Skin of body (tissue), 2 donors: ENCODE measurements around the gene CACNG6. TPM values are rescaled to one million over a fixed set of nuclear protein-coding genes. Genes with fewer than 3 reads are reported as not detected.
"Not testable (repeated sequence)": the region's sequence is repeated elsewhere in the genome, so short reads cannot be mapped to it uniquely, and the experiment has no call there.

ENCODE experiments used
- DNase-seq: peaks from one replicate; lab custom pipeline; 2025; lab: John Stamatoyannopoulos, UW
- total RNA-seq: library from RNA; depleted of rRNA; stranded (reverse); fragments of >200 nt; gene quantifications from one replicate; pipeline ENCODE4 v1.2.3, GENCODE V29; 2014

Gene CACNG6
- total RNA-seq, 1 donor from 2014 or later, result 0.79 TPM

DNA sequence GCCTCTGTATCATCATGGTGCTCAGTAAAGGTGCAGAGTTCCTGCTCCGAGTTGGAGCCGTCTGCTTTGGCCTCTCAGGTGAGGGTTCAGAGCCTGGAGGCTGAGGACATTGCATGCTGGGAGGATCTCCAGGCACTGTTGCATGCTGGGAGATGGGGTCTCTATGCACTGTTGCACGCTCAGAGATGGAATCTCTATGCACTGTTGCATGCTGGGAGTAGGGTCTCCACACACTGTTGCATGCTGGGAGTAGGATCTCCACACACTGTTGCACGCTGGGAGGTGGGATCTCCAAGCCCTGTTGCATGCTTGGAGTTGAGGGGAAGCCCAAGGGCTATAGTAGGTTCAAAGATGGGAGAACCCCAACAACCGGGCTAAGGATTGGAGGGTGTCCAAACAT is 8.3 kb downstream of the CACNG6 start:
- DNase-seq, result no peak

DNA sequence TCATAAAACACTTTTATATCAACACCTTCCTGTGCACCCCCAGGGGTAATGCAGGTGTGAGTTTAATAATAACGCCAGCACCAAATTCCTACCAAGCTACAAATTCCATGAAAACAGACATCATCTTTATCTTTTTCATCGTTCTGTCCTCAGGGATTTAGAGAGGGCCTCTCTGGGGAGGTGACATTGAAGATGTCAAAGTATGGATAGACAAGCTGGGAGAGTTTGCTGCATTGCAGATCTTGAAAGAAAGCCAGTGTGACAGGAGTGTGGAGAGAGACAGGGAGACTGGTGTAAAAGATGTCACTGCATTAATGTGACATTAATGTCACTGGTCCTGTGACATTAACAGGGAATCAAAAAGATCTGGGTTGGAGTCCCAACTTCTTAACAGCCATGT is 10.1 kb downstream of the CACNG6 start:
- no peak for DNase-seq

DNA sequence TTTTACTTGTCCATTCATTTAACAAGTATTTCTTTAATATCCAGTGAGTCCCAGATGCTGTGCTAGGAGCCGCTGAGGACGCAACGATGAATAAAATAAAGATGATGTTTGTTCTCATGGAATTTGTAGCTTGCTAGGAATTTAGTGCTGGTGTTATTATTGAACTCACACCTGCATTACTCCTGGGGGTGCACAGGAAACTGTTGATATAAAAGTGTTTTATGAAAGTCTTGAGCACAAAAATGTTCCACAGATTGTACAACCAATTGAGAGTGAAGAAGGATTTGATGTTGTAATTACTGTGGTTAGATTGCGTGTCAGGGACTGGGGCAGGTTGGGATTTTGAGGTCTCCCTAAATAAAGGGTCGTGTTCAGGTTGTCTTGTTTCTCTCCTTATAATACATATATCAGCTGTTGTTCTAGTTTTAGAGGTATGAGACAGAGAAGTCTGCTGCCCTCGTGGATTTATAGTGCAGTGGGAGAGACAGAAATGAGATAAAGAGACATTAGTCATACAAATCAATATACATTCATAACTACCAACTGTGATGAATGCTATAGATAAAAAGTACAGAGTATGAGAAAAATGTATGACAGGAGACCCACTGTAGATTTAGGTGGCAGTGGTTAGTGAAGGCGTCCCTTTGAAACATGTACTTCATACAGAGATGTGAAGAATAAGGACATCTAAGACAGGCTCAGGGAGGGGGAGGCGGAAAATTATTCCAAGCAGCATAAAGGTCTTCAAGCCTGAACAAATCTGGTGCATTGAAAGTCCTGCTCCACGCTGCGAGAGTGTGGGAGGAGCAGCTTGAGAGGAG is 11.3 kb downstream of the CACNG6 start:
- no peak for DNase-seq

DNA sequence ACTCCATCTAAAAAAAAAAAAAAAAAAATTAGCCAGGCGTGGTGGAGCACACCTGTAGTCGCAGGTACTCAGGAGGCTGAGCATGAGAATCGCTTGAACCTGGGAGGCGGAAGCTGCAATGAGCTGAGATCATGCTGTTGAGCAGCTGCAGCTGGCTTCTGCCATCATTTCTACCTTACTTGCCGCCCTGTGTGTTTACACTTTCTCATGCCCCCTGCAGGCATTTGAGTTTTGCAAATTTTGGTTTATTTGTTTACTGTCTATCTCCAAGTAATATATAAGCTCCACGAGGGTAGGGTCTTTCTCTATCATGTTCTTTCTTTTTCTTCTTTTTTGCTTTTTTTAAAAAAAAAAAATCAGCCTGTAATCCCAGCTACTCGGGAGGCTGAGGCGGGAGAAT is 18.0 kb downstream of the CACNG6 start:
- no peak for DNase-seq

- DNase-seq, result no peak
Observed at GRCh38 chr19:54010474-54010873, 19.0 kb downstream of the CACNG6 start.

DNA sequence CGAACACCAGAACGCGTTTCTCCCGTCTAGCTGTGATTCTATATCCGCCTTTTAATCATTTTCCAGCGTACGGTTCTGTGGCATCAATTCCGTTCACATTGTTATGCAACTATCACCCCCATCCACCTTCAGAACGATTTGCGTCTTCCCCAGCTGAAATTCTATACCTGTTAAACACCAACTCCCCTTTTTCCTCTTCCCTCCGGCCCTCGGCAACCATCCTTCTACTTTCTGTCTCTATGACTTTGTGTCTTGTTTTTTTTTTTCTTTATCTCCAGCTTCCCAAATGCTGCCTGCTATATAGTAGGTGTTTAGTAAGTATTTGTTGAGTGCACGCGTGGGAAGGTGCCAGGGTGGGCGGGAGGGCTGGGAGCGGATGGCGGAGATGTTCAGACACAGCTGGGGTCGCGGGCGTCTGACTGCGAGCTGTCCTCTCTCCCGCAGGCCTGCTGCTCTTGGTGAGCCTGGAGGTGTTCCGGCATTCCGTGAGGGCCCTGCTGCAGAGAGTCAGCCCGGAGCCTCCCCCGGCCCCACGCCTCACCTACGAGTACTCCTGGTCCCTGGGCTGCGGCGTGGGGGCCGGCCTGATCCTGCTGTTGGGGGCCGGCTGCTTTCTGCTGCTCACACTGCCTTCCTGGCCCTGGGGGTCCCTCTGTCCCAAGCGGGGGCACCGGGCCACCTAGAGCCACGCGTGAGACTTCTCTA is 20.2 kb downstream of the CACNG6 start:
- no peak for DNase-seq

DNA sequence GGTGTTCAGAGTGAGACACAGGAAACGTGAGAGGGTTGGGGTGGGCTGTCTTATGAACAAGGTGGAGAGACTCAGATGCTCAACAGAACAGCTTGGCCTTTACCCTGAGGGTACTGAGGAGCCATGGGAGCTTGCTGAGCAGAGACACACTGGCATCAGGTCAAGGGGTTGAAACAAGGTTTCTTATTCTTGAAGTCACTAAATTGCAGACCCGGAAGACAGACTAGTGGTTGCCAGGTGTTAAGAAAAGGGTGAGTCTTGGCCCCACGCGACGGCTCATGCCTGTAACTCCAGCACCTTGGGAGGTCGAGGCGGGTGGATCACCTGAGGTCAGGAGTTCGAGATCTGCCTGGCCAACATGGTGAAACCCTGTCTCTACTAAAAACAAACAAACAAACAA is 22.4 kb downstream of the CACNG6 start:
- no peak for DNase-seq

DNA sequence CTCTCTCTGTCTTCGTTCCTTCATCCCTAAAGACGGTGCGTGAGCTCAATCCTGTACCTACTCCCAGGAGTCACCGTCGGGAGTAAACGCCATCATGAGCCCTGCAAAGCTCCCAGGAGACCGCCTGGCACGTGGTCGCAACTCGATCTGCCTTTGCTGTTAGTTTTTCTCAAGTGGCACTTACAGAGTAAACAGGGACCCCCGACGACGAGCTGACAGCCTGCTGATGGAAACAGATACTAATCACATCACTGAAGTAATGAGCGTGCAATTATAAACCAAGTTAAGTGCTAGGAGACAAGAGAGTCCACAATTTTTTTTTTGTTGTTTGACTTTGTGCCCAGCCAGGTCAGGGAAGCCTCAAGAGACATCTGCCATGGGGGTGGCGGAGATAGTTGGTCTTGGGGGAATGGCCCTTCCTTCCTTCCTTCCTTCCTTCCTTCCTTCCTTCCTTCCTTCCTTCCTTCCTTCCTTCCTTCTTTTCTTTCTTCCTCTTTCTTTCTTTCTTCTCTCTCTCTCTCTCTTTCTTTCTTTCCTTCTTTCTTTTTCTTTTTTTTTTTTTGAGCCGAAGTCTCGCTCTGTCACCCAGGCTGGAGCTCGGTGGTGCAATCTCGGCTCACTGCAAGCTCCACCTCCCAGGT is 23.6 kb downstream of the CACNG6 start:
- DNase-seq, result no peak

DNA sequence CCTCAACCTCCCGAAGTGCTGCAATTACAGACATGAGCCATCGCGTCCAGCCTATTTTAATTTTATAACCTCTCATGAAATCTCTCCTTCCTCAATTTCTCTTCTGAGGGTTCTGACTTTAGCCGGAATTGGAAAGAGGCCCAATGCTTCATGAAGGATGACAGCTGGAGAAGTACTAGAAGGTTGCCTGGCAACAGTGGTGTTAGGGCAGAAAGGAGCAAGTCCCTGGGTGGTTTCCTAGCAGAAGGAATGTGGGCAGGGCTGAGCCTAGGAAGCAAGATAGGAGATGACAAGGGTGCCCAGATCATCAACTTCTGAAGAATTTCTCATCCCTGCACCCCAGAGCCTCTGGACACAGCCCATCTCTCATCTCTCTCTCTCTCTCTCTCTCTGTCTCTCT is 25.8 kb downstream of the CACNG6 start:
- no peak for DNase-seq

GRCh38 chr19:54021363-54021762 is 29.9 kb downstream of the CACNG6 start:
- DNase-seq, result no peak

GRCh38 chr19:54021932-54022331 is 30.5 kb downstream of the CACNG6 start:
- no peak for DNase-seq

DNA sequence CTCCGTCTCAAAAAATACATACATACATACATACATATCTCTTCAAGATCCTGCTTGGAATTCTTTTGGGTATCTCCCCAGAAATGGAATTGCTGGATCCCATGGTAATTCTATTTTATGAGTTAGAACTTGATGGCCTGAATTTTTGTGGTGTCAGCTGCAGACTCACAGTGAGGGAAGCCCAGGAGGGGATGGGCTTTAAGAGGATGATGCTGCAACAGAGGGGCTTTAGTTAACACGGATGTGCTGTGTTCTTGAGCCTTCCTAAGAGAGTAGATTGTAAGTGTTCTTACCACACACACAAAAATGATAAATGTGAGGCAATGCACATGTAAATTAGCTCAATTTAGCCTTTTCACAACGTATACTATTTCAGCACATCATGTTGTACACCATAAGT is 31.8 kb downstream of the CACNG6 start:
- no peak for DNase-seq

- DNase-seq, result no peak
Observed at GRCh38 chr19:54024660-54025059, 33.2 kb downstream of the CACNG6 start.

DNA sequence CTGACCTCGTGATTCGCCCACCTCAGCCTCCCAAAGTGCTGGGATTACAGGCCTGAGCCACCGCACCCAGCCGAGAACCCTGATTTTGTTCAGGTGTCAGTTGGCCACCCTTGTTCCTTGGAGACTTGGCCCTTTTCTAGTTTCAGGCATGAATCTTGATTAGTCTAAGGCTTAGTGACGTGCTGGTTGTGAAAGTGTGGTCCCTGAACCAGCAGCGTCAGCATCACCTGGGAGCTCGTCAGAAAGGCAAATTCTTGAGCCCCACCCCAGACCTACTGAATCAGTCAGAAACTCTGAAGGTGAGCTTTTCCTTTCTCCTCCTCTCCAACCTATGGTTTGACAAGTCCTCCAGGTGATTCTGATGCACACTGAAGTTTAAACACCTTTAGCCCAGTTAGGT is 35.2 kb downstream of the CACNG6 start:
- no peak for DNase-seq

- no peak for DNase-seq
Observed at GRCh38 chr19:54029301-54029700, 37.9 kb downstream of the CACNG6 start.

DNA sequence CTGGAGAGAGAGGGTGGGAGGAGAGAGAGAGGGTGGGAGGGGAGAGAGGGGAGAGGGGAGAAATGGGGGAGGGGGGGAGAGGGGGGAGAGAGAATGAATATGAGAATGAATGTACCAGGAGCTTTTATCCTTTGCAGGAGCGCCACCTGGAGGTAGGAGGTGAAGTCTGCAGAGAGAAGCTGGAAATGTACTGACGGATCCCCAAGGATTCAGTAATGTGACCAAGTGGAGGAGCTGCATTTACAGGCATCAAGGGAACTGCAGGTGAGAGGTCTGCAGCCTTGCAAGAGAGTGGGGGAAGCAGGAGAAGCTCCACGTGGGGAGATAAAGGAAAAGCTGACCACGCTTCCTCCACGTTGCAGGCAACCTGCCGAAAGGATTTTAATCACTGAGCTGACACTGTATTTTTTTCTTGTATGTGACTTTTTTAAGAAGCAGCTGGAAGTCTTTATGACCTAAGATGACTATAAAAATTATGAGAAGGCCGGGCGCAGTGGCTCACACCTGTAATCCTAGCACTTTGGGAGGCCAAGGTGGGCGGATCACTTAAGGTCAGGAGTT is 38.6 kb downstream of the CACNG6 start:
- DNase-seq, result no peak

DNA sequence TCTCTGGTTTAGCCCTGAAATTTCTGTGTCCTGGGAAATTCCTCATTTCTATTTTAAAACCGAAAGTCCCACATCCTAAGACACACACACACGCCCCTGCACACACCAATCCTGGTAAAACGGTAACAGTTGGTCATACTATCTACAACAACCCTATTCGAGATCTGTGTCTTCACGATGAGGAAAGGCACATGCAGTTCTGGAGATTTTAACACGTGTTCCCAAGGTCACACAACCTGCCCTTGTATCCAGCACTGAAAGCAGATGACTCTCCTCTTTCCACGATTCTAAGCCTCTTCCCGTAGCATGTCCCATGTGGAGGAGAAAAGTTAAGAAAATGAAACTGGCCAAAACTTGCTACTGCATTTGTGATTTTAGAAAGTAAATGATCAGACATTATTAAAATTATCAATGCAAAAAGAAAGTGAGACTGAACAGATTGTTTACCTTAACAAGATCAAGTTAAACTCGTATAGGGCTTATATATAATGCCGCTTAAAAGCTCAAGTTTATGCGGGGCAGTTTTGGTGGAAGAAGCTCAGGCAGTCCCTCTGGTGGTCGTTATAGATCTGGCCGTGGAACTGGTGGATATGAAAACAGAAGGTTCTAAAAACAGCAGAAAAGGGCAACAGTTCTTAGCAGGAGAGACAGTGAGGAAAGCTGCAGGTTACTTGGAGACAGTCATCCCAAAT is 39.6 kb downstream of the CACNG6 start:
- DNase-seq, result no peak

DNA sequence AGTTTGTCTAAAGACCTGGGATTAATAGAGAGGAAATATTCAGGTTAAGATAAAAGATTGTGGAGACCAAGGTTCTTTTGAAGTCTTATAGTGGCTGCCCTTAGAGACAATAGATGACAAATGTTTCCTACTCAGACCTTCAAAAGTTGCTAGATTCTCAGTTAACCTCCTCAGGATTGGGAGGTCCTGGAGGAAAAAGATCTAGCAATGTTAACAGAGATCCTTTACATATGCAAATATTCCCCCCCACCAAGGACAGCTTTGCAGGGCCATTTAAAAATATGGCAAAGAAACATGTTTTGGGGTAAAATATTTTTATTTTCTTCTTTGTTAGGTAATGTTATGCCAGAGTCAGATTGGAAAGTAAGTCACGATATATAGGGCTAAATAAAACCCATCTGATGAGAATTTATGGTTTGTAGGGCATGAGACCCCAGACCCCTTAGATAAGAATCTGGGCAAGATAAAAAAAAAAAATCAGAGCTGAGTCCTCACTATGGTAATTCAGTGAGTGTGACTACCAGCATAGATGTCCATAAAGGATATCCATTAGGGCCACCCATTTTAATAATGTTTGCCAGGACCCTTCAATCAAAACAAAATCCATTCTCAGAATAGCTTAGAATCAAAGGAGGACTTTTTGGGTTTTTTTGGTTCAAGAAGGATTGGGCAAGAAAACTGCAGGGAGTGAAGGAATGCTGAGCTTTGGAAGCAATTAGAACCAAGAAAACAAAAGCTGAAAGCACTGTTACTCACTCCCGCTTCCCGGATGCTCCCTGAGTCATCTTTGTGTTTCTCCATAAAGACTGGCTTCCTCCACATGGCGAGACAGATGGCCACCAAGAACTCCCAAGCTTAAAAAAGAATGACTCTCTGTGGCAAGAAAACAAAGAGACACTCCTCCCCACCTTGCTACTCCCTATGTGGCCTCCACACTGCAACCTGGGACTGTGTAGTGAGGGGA is 44.1 kb downstream of the CACNG6 start:
- no peak for DNase-seq

- DNase-seq, result not testable (repeated sequence)
Observed at GRCh38 chr19:54036542-54036941, 45.1 kb downstream of the CACNG6 start.

GRCh38 chr19:54040003-54040402 is 48.6 kb downstream of the CACNG6 start:
- no peak for DNase-seq
